HepG2 (cell line): ENCODE measurements around the gene NEK5. TPM values are rescaled to one million over a fixed set of nuclear protein-coding genes. Genes with fewer than 3 reads are reported as not detected.
A peak's percentile ranks its signal among the peaks of the same experiment; 100 is the strongest.

Experiments
- ARNT2 ChIP-seq: sonication (generic); formaldehyde crosslinking; IDR thresholded peaks from 2 replicates; pipeline ENCODE4 v1.8.0; 2022; ENCODE audit warnings: mild to moderate bottlenecking, low read depth, missing genetic modification reagents, moderate library complexity
- ATF7-NPFF ChIP-seq: sonication (generic); formaldehyde crosslinking; IDR thresholded peaks from 2 replicates; pipeline ENCODE4 v1.8.1; 2023; ENCODE audit warnings: mild to moderate bottlenecking, low read depth, missing genetic modification reagents, moderate library complexity
- CREB1 ChIP-seq, 2 experiments: fragments of 450-650 bp in 1 of 2; IDR thresholded peaks; 2 replicates each; pipeline ENCODE4 v1.6.1; 2016 to 2017; ENCODE audit warnings: control low read depth in 1 of 2, mild to moderate bottlenecking in 1 of 2, missing compliant biosample characterization in 1 of 2, missing genetic modification characterization in 1 of 2
- ERF ChIP-seq: IDR thresholded peaks from 2 replicates; pipeline ENCODE4 v1.6.1; 2018; ENCODE audit warnings: missing biosample characterization, missing genetic modification reagents
- HOXA5 ChIP-seq: sonication (generic); formaldehyde crosslinking; IDR thresholded peaks from 2 replicates; pipeline ENCODE4 v1.4.0; 2020; ENCODE audit warnings: missing genetic modification reagents
- MED1 ChIP-seq: sonication (generic); formaldehyde crosslinking; IDR thresholded peaks from 2 replicates; pipeline ENCODE4 v1.4.0; 2020; ENCODE audit warnings: missing genetic modification reagents
- PHF21A ChIP-seq: sonication (generic); formaldehyde crosslinking; IDR thresholded peaks from 2 replicates; pipeline ENCODE4 v1.5.0; 2020; ENCODE audit warnings: mild to moderate bottlenecking, missing genetic modification reagents
- ZKSCAN8 ChIP-seq: IDR thresholded peaks from 2 replicates; pipeline ENCODE4 v1.6.1; 2016; ENCODE audit warnings: borderline replicate concordance, missing genetic modification reagents, missing compliant biosample characterization
- ZNF274 ChIP-seq: sonication (generic); formaldehyde crosslinking; IDR thresholded peaks from 2 replicates; pipeline ENCODE4 v1.5.1; 2020; ENCODE audit warnings: mild to moderate bottlenecking, missing genetic modification reagents
- ZNF780A ChIP-seq: sonication (generic); formaldehyde crosslinking; IDR thresholded peaks from 2 replicates; pipeline ENCODE4 v1.8.0; 2022; ENCODE audit warnings: mild to moderate bottlenecking, missing genetic modification reagents, moderate library complexity
- polyA plus RNA-seq, 8 experiments: library from polyadenylated mRNA; depleted of rRNA in 3 of 8; stranded (reverse) in 7 of 8; unstranded in 1 of 8; fragments of >200 nt; fragmentation: Illumina TruSeq in 4 of 8; extraction: Trizol in 4 of 8; gene quantifications; 2 replicates each; pipeline versions ENCODE4 v1.2.1 to v1.2.3, GENCODE V29; 2011 to 2016; ENCODE audit warnings: low read depth in 4 of 8, missing spikeins in 1 of 8, mixed read lengths in 1 of 8; ENCODE audit not compliant: insufficient read depth in 1 of 8
- total RNA-seq, 5 experiments: library from RNA; depleted of rRNA; stranded (reverse); fragments of >200 nt; fragmentation: Illumina TruSeq; extraction: Trizol; gene quantifications; 2 replicates each; pipeline ENCODE4 v1.2.3, GENCODE V29; 2016; ENCODE audit warnings: low read depth in 1 of 5
- TF ChIP-seq, protein P1 (sequence below): sonication (generic); formaldehyde crosslinking; IDR thresholded peaks from 2 replicates; pipeline ENCODE4 v1.5.0; 2020; ENCODE audit warnings: mild to moderate bottlenecking, missing genetic modification reagents, borderline replicate concordance
- TF ChIP-seq, protein P2 (sequence below): sonication (generic); formaldehyde crosslinking; IDR thresholded peaks from 2 replicates; pipeline ENCODE4 v1.5.1; 2020; ENCODE audit warnings: mild to moderate bottlenecking, missing genetic modification reagents, moderate library complexity
- TF ChIP-seq, protein P3 (sequence below): sonication (generic); formaldehyde crosslinking; IDR thresholded peaks from 2 replicates; pipeline ENCODE4 v1.5.0; 2020; ENCODE audit warnings: mild to moderate bottlenecking, low read depth, missing genetic modification reagents, borderline replicate concordance
- TF ChIP-seq, protein P4 (sequence below): IDR thresholded peaks from 2 replicates; pipeline ENCODE4 v1.6.1; 2018; ENCODE audit warnings: missing genetic modification reagents
- TF ChIP-seq, protein P5 (sequence below): IDR thresholded peaks from 2 replicates; pipeline ENCODE4 v1.6.1; 2012; ENCODE audit warnings: low read depth, low read length, improper control_type of control experiment
- TF ChIP-seq, protein P6 (sequence below): sonication (generic); formaldehyde crosslinking; IDR thresholded peaks from 2 replicates; pipeline ENCODE4 v1.8.0; 2022; ENCODE audit warnings: mild to moderate bottlenecking, missing genetic modification reagents; ENCODE audit not compliant: insufficient replicate concordance

The NEK5 gene
- total and polyA plus RNA-seq, 2 of the 13 experiments (the other 11 are each of a cell fraction or from before 2014, with no cell fraction given): 0.12 to 0.22 TPM

DNA sequence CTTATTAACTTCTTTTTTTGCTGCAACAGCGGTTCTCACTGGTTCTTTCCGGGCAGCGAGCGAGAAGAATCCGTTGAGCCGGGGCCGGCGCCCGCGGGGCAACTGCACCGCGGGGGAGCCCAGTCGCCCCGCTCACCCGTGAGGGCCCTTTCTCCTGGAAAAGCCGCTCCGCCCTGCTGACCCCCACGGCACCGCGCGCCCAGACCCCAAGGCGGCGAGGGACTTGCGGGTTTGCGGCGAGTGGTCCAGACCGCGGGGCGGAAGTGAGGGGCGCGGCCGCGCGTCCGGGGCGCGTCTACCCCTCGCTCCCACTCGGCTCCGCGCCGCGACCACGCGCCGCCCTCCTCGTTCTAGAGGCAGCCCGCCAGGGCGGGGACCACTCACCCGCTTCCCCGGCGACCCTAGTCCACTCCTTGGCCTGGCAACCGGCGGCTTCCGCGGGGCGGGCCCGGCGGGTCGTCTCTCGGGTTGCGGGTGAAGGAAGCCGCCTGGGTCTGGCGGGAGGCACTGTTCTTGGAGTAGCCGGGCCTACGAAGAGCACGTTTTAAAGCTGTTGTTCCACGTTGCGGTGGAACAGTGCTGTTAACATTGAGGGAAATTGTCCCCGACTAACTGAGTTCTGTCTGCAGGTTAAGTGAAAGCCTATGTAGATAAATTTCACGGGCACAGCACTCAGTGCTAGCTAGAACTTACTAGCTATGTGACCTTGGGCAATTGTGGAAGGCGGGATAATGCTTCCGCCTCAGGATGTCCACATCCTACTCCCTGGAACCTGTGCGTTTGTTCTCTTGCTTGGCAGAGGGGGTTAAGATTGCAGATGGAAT, 30.5 kb upstream of the NEK5 start, which contains the start of gene NEK3 (continued):
- TF ChIP-seq, protein P1, sequence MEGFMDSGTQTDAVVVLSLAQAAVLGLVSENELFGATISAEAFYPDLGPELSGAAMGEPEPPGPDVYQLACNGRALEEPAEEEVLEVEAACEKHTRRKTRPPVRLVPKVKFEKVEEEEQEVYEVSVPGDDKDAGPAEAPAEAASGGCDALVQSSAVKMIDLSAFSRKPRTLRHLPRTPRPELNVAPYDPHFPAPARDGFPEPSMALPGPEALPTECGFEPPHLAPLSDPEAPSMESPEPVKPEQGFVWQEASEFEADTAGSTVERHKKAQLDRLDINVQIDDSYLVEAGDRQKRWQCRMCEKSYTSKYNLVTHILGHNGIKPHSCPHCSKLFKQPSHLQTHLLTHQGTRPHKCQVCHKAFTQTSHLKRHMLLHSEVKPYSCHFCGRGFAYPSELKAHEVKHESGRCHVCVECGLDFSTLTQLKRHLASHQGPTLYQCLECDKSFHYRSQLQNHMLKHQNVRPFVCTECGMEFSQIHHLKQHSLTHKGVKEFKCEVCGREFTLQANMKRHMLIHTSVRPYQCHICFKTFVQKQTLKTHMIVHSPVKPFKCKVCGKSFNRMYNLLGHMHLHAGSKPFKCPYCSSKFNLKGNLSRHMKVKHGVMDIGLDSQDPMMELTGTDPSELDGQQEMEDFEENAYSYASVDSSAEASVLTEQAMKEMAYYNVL (CRISPR knock-in tag): peak; percentile 66; the same call in 1 of the 2 replicates
- peak; percentile 64 for TF ChIP-seq PHF21A (CRISPR knock-in tag)
- peak; percentile 79 for TF ChIP-seq MED1 (CRISPR knock-in tag)
- TF ChIP-seq ZNF274: peak; percentile 94; the same call in 1 of the 2 replicates
- peak; percentile 71 for TF ChIP-seq HOXA5 (CRISPR knock-in tag)
- TF ChIP-seq ERF (CRISPR knock-in tag): peak; percentile 57
- TF ChIP-seq, protein P2, sequence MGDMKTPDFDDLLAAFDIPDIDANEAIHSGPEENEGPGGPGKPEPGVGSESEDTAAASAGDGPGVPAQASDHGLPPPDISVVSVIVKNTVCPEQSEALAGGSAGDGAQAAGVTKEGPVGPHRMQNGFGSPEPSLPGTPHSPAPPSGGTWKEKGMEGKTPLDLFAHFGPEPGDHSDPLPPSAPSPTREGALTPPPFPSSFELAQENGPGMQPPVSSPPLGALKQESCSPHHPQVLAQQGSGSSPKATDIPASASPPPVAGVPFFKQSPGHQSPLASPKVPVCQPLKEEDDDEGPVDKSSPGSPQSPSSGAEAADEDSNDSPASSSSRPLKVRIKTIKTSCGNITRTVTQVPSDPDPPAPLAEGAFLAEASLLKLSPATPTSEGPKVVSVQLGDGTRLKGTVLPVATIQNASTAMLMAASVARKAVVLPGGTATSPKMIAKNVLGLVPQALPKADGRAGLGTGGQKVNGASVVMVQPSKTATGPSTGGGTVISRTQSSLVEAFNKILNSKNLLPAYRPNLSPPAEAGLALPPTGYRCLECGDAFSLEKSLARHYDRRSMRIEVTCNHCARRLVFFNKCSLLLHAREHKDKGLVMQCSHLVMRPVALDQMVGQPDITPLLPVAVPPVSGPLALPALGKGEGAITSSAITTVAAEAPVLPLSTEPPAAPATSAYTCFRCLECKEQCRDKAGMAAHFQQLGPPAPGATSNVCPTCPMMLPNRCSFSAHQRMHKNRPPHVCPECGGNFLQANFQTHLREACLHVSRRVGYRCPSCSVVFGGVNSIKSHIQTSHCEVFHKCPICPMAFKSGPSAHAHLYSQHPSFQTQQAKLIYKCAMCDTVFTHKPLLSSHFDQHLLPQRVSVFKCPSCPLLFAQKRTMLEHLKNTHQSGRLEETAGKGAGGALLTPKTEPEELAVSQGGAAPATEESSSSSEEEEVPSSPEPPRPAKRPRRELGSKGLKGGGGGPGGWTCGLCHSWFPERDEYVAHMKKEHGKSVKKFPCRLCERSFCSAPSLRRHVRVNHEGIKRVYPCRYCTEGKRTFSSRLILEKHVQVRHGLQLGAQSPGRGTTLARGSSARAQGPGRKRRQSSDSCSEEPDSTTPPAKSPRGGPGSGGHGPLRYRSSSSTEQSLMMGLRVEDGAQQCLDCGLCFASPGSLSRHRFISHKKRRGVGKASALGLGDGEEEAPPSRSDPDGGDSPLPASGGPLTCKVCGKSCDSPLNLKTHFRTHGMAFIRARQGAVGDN (CRISPR knock-in tag): peak; percentile 100
- TF ChIP-seq, protein P3, sequence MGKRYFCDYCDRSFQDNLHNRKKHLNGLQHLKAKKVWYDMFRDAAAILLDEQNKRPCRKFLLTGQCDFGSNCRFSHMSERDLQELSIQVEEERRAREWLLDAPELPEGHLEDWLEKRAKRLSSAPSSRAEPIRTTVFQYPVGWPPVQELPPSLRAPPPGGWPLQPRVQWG: no peak
- TF ChIP-seq, protein P4, sequence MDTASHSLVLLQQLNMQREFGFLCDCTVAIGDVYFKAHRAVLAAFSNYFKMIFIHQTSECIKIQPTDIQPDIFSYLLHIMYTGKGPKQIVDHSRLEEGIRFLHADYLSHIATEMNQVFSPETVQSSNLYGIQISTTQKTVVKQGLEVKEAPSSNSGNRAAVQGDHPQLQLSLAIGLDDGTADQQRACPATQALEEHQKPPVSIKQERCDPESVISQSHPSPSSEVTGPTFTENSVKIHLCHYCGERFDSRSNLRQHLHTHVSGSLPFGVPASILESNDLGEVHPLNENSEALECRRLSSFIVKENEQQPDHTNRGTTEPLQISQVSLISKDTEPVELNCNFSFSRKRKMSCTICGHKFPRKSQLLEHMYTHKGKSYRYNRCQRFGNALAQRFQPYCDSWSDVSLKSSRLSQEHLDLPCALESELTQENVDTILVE (CRISPR knock-in tag): peak; percentile 44; the same call in 1 of the 2 replicates
- TF ChIP-seq, protein P5, sequence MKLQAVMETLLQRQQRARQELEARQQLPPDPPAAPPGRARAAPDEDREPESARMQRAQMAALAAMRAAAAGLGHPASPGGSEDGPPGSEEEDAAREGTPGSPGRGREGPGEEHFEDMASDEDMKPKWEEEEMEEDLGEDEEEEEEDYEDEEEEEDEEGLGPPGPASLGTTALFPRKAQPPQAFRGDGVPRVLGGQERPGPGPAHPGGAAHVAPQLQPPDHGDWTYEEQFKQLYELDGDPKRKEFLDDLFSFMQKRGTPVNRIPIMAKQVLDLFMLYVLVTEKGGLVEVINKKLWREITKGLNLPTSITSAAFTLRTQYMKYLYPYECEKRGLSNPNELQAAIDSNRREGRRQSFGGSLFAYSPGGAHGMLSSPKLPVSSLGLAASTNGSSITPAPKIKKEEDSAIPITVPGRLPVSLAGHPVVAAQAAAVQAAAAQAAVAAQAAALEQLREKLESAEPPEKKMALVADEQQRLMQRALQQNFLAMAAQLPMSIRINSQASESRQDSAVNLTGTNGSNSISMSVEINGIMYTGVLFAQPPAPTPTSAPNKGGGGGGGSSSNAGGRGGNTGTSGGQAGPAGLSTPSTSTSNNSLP: no peak
- no peak for TF ChIP-seq ARNT2 (CRISPR knock-in tag)
- TF ChIP-seq, protein P6, sequence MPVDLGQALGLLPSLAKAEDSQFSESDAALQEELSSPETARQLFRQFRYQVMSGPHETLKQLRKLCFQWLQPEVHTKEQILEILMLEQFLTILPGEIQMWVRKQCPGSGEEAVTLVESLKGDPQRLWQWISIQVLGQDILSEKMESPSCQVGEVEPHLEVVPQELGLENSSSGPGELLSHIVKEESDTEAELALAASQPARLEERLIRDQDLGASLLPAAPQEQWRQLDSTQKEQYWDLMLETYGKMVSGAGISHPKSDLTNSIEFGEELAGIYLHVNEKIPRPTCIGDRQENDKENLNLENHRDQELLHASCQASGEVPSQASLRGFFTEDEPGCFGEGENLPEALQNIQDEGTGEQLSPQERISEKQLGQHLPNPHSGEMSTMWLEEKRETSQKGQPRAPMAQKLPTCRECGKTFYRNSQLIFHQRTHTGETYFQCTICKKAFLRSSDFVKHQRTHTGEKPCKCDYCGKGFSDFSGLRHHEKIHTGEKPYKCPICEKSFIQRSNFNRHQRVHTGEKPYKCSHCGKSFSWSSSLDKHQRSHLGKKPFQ (CRISPR knock-in tag): peak; percentile 92
- peak; percentile 84; the same call in 1 of the 2 replicates for TF ChIP-seq ZNF780A
- no peak for TF ChIP-seq CREB1 (IDR thresholded peaks at IDR 0.05)
- TF ChIP-seq CREB1 (CRISPR knock-in tag; IDR thresholded peaks at IDR 0.05): no peak; the same call in 1 of the 2 replicates
- TF ChIP-seq ZKSCAN8 (CRISPR knock-in tag): no peak
- TF ChIP-seq ATF7-NPFF (CRISPR knock-in tag): peak; percentile 69; the same call in 1 of the 2 replicates
